ENCODE data around the gene AGBL1.

Gene AGBL1

GRCh38 chr15:86935841-86936240 lies 856.2 kb downstream of the AGBL1 start:
- Histone ChIP-seq H3K4me3 (ENCODE audit: low read depth in 1 of 2, low read length in 2 of 2) (no peak overlapping the region), H2AFZ (ENCODE audit: low read depth, low read length) (no peak overlapping the region), H3K9me3 (ENCODE audit: insufficient read depth, low read length, severe bottlenecking) (no peaks in the 10 kb centered on the region), H3K27ac (ENCODE audit: low read length) (no peak overlapping the region), H3K4me1 (ENCODE audit: insufficient read depth, low read length) (no peaks in the 10 kb centered on the region), H3K79me2 (ENCODE audit: insufficient read depth, low read length) (no peaks in the 10 kb centered on the region), H3K27me3 (ENCODE audit: insufficient read depth, low read length, poor library complexity) (no peaks in the 10 kb centered on the region), H3K36me3 (ENCODE audit: insufficient read depth, low read length) (no peaks in the 10 kb centered on the region), H4K20me1 (ENCODE audit: insufficient read depth, low read length) (no peaks in the 10 kb centered on the region), H3K4me2 (ENCODE audit: insufficient read depth, low read length) (no peak overlapping the region), H3K9ac (ENCODE audit: low read depth, low read length) (no peak overlapping the region)
- ATAC-seq (ENCODE audit: insufficient read depth, low read depth) = no peak
- TF ChIP-seq EZH2 (IDR thresholded peaks at IDR 0.05; ENCODE audit: borderline replicate concordance, low read depth, low read length, severe bottlenecking) (no peak), CTCF (IDR thresholded peaks at IDR 0.05; ENCODE audit: borderline replicate concordance, extremely low read depth, low read length, poor library complexity, severe bottlenecking) (no peak)
- DNase-seq = no peak

GRCh38 chr15:86942285-86942684 lies 862.6 kb downstream of the AGBL1 start:
- Histone ChIP-seq H3K27me3 (ENCODE audit: insufficient read depth, low read length, poor library complexity) (no peaks in the 10 kb centered on the region), H2AFZ (ENCODE audit: low read depth, low read length) (no peak overlapping the region), H3K36me3 (ENCODE audit: insufficient read depth, low read length) (no peaks in the 10 kb centered on the region), H3K27ac (ENCODE audit: low read length) (no peak overlapping the region), H3K9me3 (ENCODE audit: insufficient read depth, low read length, severe bottlenecking) (no peaks in the 10 kb centered on the region), H3K4me3 (ENCODE audit: low read depth in 1 of 2, low read length in 2 of 2) (no peak overlapping the region), H3K9ac (ENCODE audit: low read depth, low read length) (no peak overlapping the region), H4K20me1 (ENCODE audit: insufficient read depth, low read length) (no peaks in the 10 kb centered on the region), H3K79me2 (ENCODE audit: insufficient read depth, low read length) (no peaks in the 10 kb centered on the region), H3K4me2 (ENCODE audit: insufficient read depth, low read length) (no peak overlapping the region), H3K4me1 (ENCODE audit: insufficient read depth, low read length) (no peaks in the 10 kb centered on the region)
- ATAC-seq (ENCODE audit: insufficient read depth, low read depth) (no peak), DNase-seq (no peak)
- TF ChIP-seq CTCF (IDR thresholded peaks at IDR 0.05; ENCODE audit: borderline replicate concordance, extremely low read depth, low read length, poor library complexity, severe bottlenecking) (no peak), EZH2 (IDR thresholded peaks at IDR 0.05; ENCODE audit: borderline replicate concordance, low read depth, low read length, severe bottlenecking) (no peak)

GRCh38 chr15:86948719-86949118 lies 869.0 kb downstream of the AGBL1 start:
- Histone ChIP-seq H3K9ac (ENCODE audit: low read depth, low read length) (no peak overlapping the region), H4K20me1 (ENCODE audit: insufficient read depth, low read length) (no peaks in the 10 kb centered on the region), H3K9me3 (ENCODE audit: insufficient read depth, low read length, severe bottlenecking) (no peaks in the 10 kb centered on the region), H3K27ac (ENCODE audit: low read length) (no peak overlapping the region), H3K79me2 (ENCODE audit: insufficient read depth, low read length) (no peaks in the 10 kb centered on the region), H3K36me3 (ENCODE audit: insufficient read depth, low read length) (no peaks in the 10 kb centered on the region), H3K4me2 (ENCODE audit: insufficient read depth, low read length) (no peak overlapping the region), H2AFZ (ENCODE audit: low read depth, low read length) (no peak overlapping the region), H3K4me3 (ENCODE audit: low read depth in 1 of 2, low read length in 2 of 2) (no peak overlapping the region), H3K27me3 (ENCODE audit: insufficient read depth, low read length, poor library complexity) (no peaks in the 10 kb centered on the region), H3K4me1 (ENCODE audit: insufficient read depth, low read length) (no peaks in the 10 kb centered on the region)
- DNase-seq = no peak
- TF ChIP-seq CTCF (IDR thresholded peaks at IDR 0.05; ENCODE audit: borderline replicate concordance, extremely low read depth, low read length, poor library complexity, severe bottlenecking) = no peak
- no peak for TF ChIP-seq EZH2 (IDR thresholded peaks at IDR 0.05; ENCODE audit: borderline replicate concordance, low read depth, low read length, severe bottlenecking)
- no peak for ATAC-seq (ENCODE audit: insufficient read depth, low read depth)

GRCh38 chr15:86959254-86959653 lies 879.6 kb downstream of the AGBL1 start:
- Histone ChIP-seq H4K20me1 (ENCODE audit: insufficient read depth, low read length) (no peaks in the 10 kb centered on the region), H3K27me3 (ENCODE audit: insufficient read depth, low read length, poor library complexity) (no peaks in the 10 kb centered on the region), H3K36me3 (ENCODE audit: insufficient read depth, low read length) (no peaks in the 10 kb centered on the region), H3K4me2 (ENCODE audit: insufficient read depth, low read length) (no peak overlapping the region), H2AFZ (ENCODE audit: low read depth, low read length) (no peak overlapping the region), H3K9ac (ENCODE audit: low read depth, low read length) (no peak overlapping the region), H3K4me3 (ENCODE audit: low read depth in 1 of 2, low read length in 2 of 2) (no peak overlapping the region), H3K27ac (ENCODE audit: low read length) (no peak overlapping the region), H3K4me1 (ENCODE audit: insufficient read depth, low read length) (no peaks in the 10 kb centered on the region), H3K79me2 (ENCODE audit: insufficient read depth, low read length) (no peaks in the 10 kb centered on the region), H3K9me3 (ENCODE audit: insufficient read depth, low read length, severe bottlenecking) (no peaks in the 10 kb centered on the region)
- ATAC-seq (ENCODE audit: insufficient read depth, low read depth) (no peak), DNase-seq (no peak)
- TF ChIP-seq EZH2 (IDR thresholded peaks at IDR 0.05; ENCODE audit: borderline replicate concordance, low read depth, low read length, severe bottlenecking) = no peak
- no peak for TF ChIP-seq CTCF (IDR thresholded peaks at IDR 0.05; ENCODE audit: borderline replicate concordance, extremely low read depth, low read length, poor library complexity, severe bottlenecking)

Data from DND-41 (cell line).